RWPE1 (cell line): Measurements from ENCODE around the gene HABP4.

Experiments used
- CTCF ChIA-PET: fragments of 350-600 bp; sonication (Branson Sonifier 250); formaldehyde crosslinking; extraction: SDS; loops from one replicate; lab custom pipeline; 2021; lab: Yijun Ruan, JAX
- POLR2A ChIA-PET: fragments of 400-600 bp; formaldehyde crosslinking; extraction: SDS; loops from one replicate; lab custom pipeline; 2020; ENCODE audit warnings: antibody characterized with exemption; ENCODE audit not compliant: low non-redundant PET; lab: Yijun Ruan, JAX
- DNase-seq: peaks from one replicate; pipeline ENCODE4 v3.0.0; 2012; ENCODE audit warnings: low spot score
- H3K27ac ChIP-seq: fragments of 450-650 bp; 2 replicates; pipeline ENCODE4 v1.5.1; 2017
- CTCF ChIP-seq: fragments of 450-650 bp; conservative IDR thresholded peaks from 2 replicates; pipeline ENCODE4 v1.5.1; 2017; ENCODE audit warnings: low read depth, mild to moderate bottlenecking

The HABP4 gene

GRCh38 chr9:96449845-96450612 is at the start of gene HABP4:
HABP4 (plus strand) TSS chr9:96450169; CDS start chr9:96450280, 111 bp downstream.
- peak; percentile 100 for DNase-seq
- peak within 1 kb of the TSS; percentile 67 for H3K27ac ChIP-seq
- ChIA-PET POLR2A (no interaction called here), CTCF (interaction anchor here (0.6 to 1.4 kb wide), 4 partner anchors 10 to 500 kb away, joined by 3 to 4 read pairs (median 3); no protein-coding TSS in a partner anchor)
- no peak for TF ChIP-seq CTCF

GRCh38 chr9:96408409-96409280 is 41.3 kb upstream of the HABP4 start:
- H3K27ac ChIP-seq, result no peak overlapping the region
- no peak for DNase-seq
- TF ChIP-seq CTCF, result no peak
- POLR2A ChIA-PET, result no interaction called here
- CTCF ChIA-PET, result no interaction called here

- POLR2A ChIA-PET, result no interaction called here
- CTCF ChIA-PET, result interaction anchor here (0.6 kb wide), 1 partner anchor 970 kb away, joined by 6 read pairs; no protein-coding TSS in a partner anchor
- H3K27ac ChIP-seq, result no peak overlapping the region
- no peak for DNase-seq
- no peak for TF ChIP-seq CTCF
Observed at GRCh38 chr9:96411129-96411838, 38.7 kb upstream of the HABP4 start.

GRCh38 chr9:96412174-96412913 is 37.6 kb upstream of the HABP4 start:
- no peak for DNase-seq
- H3K27ac ChIP-seq, result no peak overlapping the region
- ChIA-PET CTCF (interaction anchor here (0.6 to 0.7 kb wide), 2 partner anchors 30 to 95 kb away, joined by 3 read pairs; no protein-coding TSS in a partner anchor), POLR2A (no interaction called here)
- TF ChIP-seq CTCF, result no peak

GRCh38 chr9:96413302-96414221 is 36.4 kb upstream of the HABP4 start:
- H3K27ac ChIP-seq, result no peak overlapping the region
- TF ChIP-seq CTCF, result no peak
- ChIA-PET POLR2A (no interaction called here), CTCF (interaction anchor here (0.6 to 1.4 kb wide), 5 partner anchors 25 to 1185 kb away, joined by 3 to 7 read pairs (median 3); no protein-coding TSS in a partner anchor)
- DNase-seq, result no peak
